ENCODE results near the gene RANBP9. TPM values are rescaled to one million over a fixed set of nuclear protein-coding genes. Genes with fewer than 3 reads are reported as not detected.

RANBP9 gene
- total and polyA plus RNA-seq, 2 experiments from 2014 or later, result 32.3 to 42.4 TPM

- Histone ChIP-seq H3K27me3 (no peaks in the 10 kb centered on the region), H3K27ac (peak overlapping the region; percentile 24), H3K36me3 (no peaks in the 10 kb centered on the region), H3K4me3 (no peak overlapping the region), H3K4me1 (ENCODE audit: low read depth) (peaks cover 7% of the 10 kb centered on the region), H3K9me3 (ENCODE audit: low read depth) (no peaks in the 10 kb centered on the region)
- no peak for TF ChIP-seq CTCF (IDR thresholded peaks at IDR 0.05; ENCODE audit: low read depth, low read length)
- DNase-seq (ENCODE audit: low read depth in 1 of 2, low spot score in 1 of 2), result peak in 1 of 2 donors; percentile 5
Observed at GRCh38 chr6:13660893-13661292, 50.7 kb downstream of the RANBP9 start.

GRCh38 chr6:13660273-13660672 is 51.4 kb downstream of the RANBP9 start:
- no peak for DNase-seq (ENCODE audit: low read depth in 1 of 2, low spot score in 1 of 2)
- no peak for TF ChIP-seq CTCF (IDR thresholded peaks at IDR 0.05; ENCODE audit: low read depth, low read length)

GRCh38 chr6:13655700-13656099 is 55.9 kb downstream of the RANBP9 start:
- Histone ChIP-seq H3K9me3 (ENCODE audit: low read depth) (no peaks in the 10 kb centered on the region), H3K4me3 (no peak overlapping the region)
- TF ChIP-seq CTCF (IDR thresholded peaks at IDR 0.05; ENCODE audit: low read depth, low read length), result no peak

More at GRCh38 chr6:13660273-13660672, 51.4 kb downstream of the RANBP9 start:
- H3K4me1 ChIP-seq (ENCODE audit: low read depth), result peaks cover 7% of the 10 kb centered on the region
- H3K27ac ChIP-seq, result no peak overlapping the region
- no peaks in the 10 kb centered on the region for H3K9me3 ChIP-seq (ENCODE audit: low read depth)
- no peaks in the 10 kb centered on the region for H3K27me3 ChIP-seq
- no peaks in the 10 kb centered on the region for H3K36me3 ChIP-seq
- H3K4me3 ChIP-seq, result no peak overlapping the region

GRCh38 chr6:13654496-13654895 is 57.1 kb downstream of the RANBP9 start:
- no peaks in the 10 kb centered on the region for H3K4me1 ChIP-seq (ENCODE audit: low read depth)
- H3K4me3 ChIP-seq, result no peak overlapping the region
- peaks cover 5% of the 10 kb centered on the region for H3K36me3 ChIP-seq
- TF ChIP-seq CTCF (IDR thresholded peaks at IDR 0.05; ENCODE audit: low read depth, low read length), result no peak
- no peak for DNase-seq (ENCODE audit: low read depth in 1 of 2, low spot score in 1 of 2)
- no peak overlapping the region for H3K27ac ChIP-seq
- no peaks in the 10 kb centered on the region for H3K9me3 ChIP-seq (ENCODE audit: low read depth)
- no peaks in the 10 kb centered on the region for H3K27me3 ChIP-seq

More at GRCh38 chr6:13655700-13656099, 55.9 kb downstream of the RANBP9 start:
- H3K4me1 ChIP-seq (ENCODE audit: low read depth), result peaks cover under 1% of the 10 kb centered on the region
- H3K36me3 ChIP-seq, result no peaks in the 10 kb centered on the region
- no peak for DNase-seq (ENCODE audit: low read depth in 1 of 2, low spot score in 1 of 2)
- H3K27me3 ChIP-seq, result no peaks in the 10 kb centered on the region
- no peak overlapping the region for H3K27ac ChIP-seq

GRCh38 chr6:13653296-13653695 is 58.3 kb downstream of the RANBP9 start:
- H3K27ac ChIP-seq, result no peak overlapping the region
- no peaks in the 10 kb centered on the region for H3K27me3 ChIP-seq
- no peak for TF ChIP-seq CTCF (IDR thresholded peaks at IDR 0.05; ENCODE audit: low read depth, low read length)
- no peaks in the 10 kb centered on the region for H3K9me3 ChIP-seq (ENCODE audit: low read depth)
- no peak for DNase-seq (ENCODE audit: low read depth in 1 of 2, low spot score in 1 of 2)
- H3K4me3 ChIP-seq, result no peak overlapping the region
- H3K36me3 ChIP-seq, result peaks cover 5% of the 10 kb centered on the region
- no peaks in the 10 kb centered on the region for H3K4me1 ChIP-seq (ENCODE audit: low read depth)

GRCh38 chr6:13649393-13649792 is 62.2 kb downstream of the RANBP9 start:
- no peak for DNase-seq (ENCODE audit: low read depth in 1 of 2, low spot score in 1 of 2)
- no peak for TF ChIP-seq CTCF (IDR thresholded peaks at IDR 0.05; ENCODE audit: low read depth, low read length)
- Histone ChIP-seq H3K4me3 (no peak overlapping the region), H3K9me3 (ENCODE audit: low read depth) (no peaks in the 10 kb centered on the region), H3K27ac (no peak overlapping the region), H3K27me3 (no peaks in the 10 kb centered on the region), H3K36me3 (peaks cover 7% of the 10 kb centered on the region), H3K4me1 (ENCODE audit: low read depth) (no peaks in the 10 kb centered on the region)
